ENCODE measurements around the gene ADAMTSL4.

ADAMTSL4 gene

GRCh38 chr1:150521196-150521968 lies 27.8 kb upstream of the ADAMTSL4 start:
- Mint-ChIP-seq H3K27ac (no peak overlapping the region), H3K4me3 (no peak overlapping the region), H3K27me3 (no peaks in the 10 kb centered on the region), H3K36me3 (ENCODE audit: low read depth) (no peaks in the 10 kb centered on the region), H3K4me1 (ENCODE audit: low read depth) (peaks cover 6% of the 10 kb centered on the region), H3K9me3 (no peaks in the 10 kb centered on the region)

GRCh38 chr1:150525348-150525747 lies 23.9 kb upstream of the ADAMTSL4 start:
- H3K9me3 Mint-ChIP-seq = no peaks in the 10 kb centered on the region
- no peaks in the 10 kb centered on the region for H3K36me3 Mint-ChIP-seq (ENCODE audit: low read depth)
- H3K27me3 Mint-ChIP-seq = no peaks in the 10 kb centered on the region
- H3K4me1 Mint-ChIP-seq (ENCODE audit: low read depth) = no peaks in the 10 kb centered on the region
- no peak overlapping the region for H3K27ac Mint-ChIP-seq
- no peak overlapping the region for H3K4me3 Mint-ChIP-seq

- Mint-ChIP-seq H3K9me3 (no peaks in the 10 kb centered on the region), H3K4me1 (ENCODE audit: low read depth) (no peaks in the 10 kb centered on the region), H3K4me3 (no peak overlapping the region), H3K27me3 (no peaks in the 10 kb centered on the region), H3K36me3 (ENCODE audit: low read depth) (no peaks in the 10 kb centered on the region), H3K27ac (no peak overlapping the region)
Measured at GRCh38 chr1:150528196-150528595, 21.0 kb upstream of the ADAMTSL4 start.

- Mint-ChIP-seq H3K27me3 (no peaks in the 10 kb centered on the region), H3K36me3 (ENCODE audit: low read depth) (no peaks in the 10 kb centered on the region), H3K4me1 (ENCODE audit: low read depth) (no peaks in the 10 kb centered on the region), H3K4me3 (no peak overlapping the region), H3K27ac (no peak overlapping the region), H3K9me3 (no peaks in the 10 kb centered on the region)
Measured at GRCh38 chr1:150529017-150529416, 20.2 kb upstream of the ADAMTSL4 start.

GRCh38 chr1:150530491-150531159 lies 18.6 kb upstream of the ADAMTSL4 start:
- no peaks in the 10 kb centered on the region for H3K9me3 Mint-ChIP-seq
- no peaks in the 10 kb centered on the region for H3K27me3 Mint-ChIP-seq
- H3K36me3 Mint-ChIP-seq (ENCODE audit: low read depth) = no peaks in the 10 kb centered on the region
- no peak overlapping the region for H3K27ac Mint-ChIP-seq
- H3K4me3 Mint-ChIP-seq = no peak overlapping the region
- H3K4me1 Mint-ChIP-seq (ENCODE audit: low read depth) = no peaks in the 10 kb centered on the region

- Mint-ChIP-seq H3K36me3 (ENCODE audit: low read depth) (no peaks in the 10 kb centered on the region), H3K27me3 (no peaks in the 10 kb centered on the region), H3K9me3 (no peaks in the 10 kb centered on the region), H3K4me1 (ENCODE audit: low read depth) (no peaks in the 10 kb centered on the region), H3K4me3 (no peak overlapping the region), H3K27ac (no peak overlapping the region)
Measured at GRCh38 chr1:150532860-150533259, 16.3 kb upstream of the ADAMTSL4 start.

GRCh38 chr1:150534002-150534401 lies 15.2 kb upstream of the ADAMTSL4 start:
- H3K9me3 Mint-ChIP-seq = no peaks in the 10 kb centered on the region
- no peaks in the 10 kb centered on the region for H3K27me3 Mint-ChIP-seq
- H3K4me3 Mint-ChIP-seq = no peak overlapping the region
- H3K4me1 Mint-ChIP-seq (ENCODE audit: low read depth) = no peaks in the 10 kb centered on the region
- no peak overlapping the region for H3K27ac Mint-ChIP-seq
- no peaks in the 10 kb centered on the region for H3K36me3 Mint-ChIP-seq (ENCODE audit: low read depth)

- Mint-ChIP-seq H3K27ac (no peak overlapping the region), H3K36me3 (ENCODE audit: low read depth) (no peaks in the 10 kb centered on the region), H3K27me3 (no peaks in the 10 kb centered on the region), H3K4me3 (no peak overlapping the region), H3K4me1 (ENCODE audit: low read depth) (no peaks in the 10 kb centered on the region), H3K9me3 (no peaks in the 10 kb centered on the region)
Measured at GRCh38 chr1:150535511-150536287, 13.5 kb upstream of the ADAMTSL4 start.

- no peak overlapping the region for H3K4me3 Mint-ChIP-seq
- H3K27me3 Mint-ChIP-seq = no peaks in the 10 kb centered on the region
- H3K27ac Mint-ChIP-seq = no peak overlapping the region
- no peaks in the 10 kb centered on the region for H3K36me3 Mint-ChIP-seq (ENCODE audit: low read depth)
- H3K4me1 Mint-ChIP-seq (ENCODE audit: low read depth) = no peaks in the 10 kb centered on the region
- H3K9me3 Mint-ChIP-seq = no peaks in the 10 kb centered on the region
Measured at GRCh38 chr1:150536836-150537731, 12.1 kb upstream of the ADAMTSL4 start.

- Mint-ChIP-seq H3K27me3 (no peaks in the 10 kb centered on the region), H3K9me3 (no peaks in the 10 kb centered on the region), H3K4me1 (ENCODE audit: low read depth) (no peaks in the 10 kb centered on the region), H3K4me3 (no peak overlapping the region), H3K27ac (no peak overlapping the region), H3K36me3 (ENCODE audit: low read depth) (no peaks in the 10 kb centered on the region)
Measured at GRCh38 chr1:150537732-150538684, 11.2 kb upstream of the ADAMTSL4 start.

- H3K27me3 Mint-ChIP-seq = peaks cover 12% of the 10 kb centered on the region
- H3K4me3 Mint-ChIP-seq = no peak overlapping the region
- no peaks in the 10 kb centered on the region for H3K9me3 Mint-ChIP-seq
- no peak overlapping the region for H3K27ac Mint-ChIP-seq
- no peaks in the 10 kb centered on the region for H3K36me3 Mint-ChIP-seq (ENCODE audit: low read depth)
- H3K4me1 Mint-ChIP-seq (ENCODE audit: low read depth) = peaks cover 8% of the 10 kb centered on the region
Measured at GRCh38 chr1:150543500-150544143, 5.6 kb upstream of the ADAMTSL4 start.

- H3K27ac Mint-ChIP-seq = no peak overlapping the region
- H3K27me3 Mint-ChIP-seq = peaks cover 12% of the 10 kb centered on the region
- H3K4me1 Mint-ChIP-seq (ENCODE audit: low read depth) = peaks cover 8% of the 10 kb centered on the region
- H3K4me3 Mint-ChIP-seq = no peak overlapping the region
- H3K9me3 Mint-ChIP-seq = no peaks in the 10 kb centered on the region
- no peaks in the 10 kb centered on the region for H3K36me3 Mint-ChIP-seq (ENCODE audit: low read depth)
Measured at GRCh38 chr1:150544204-150544603, 5.0 kb upstream of the ADAMTSL4 start.

GRCh38 chr1:150545486-150546032 lies 3.6 kb upstream of the ADAMTSL4 start:
- Mint-ChIP-seq H3K27me3 (peaks cover 20% of the 10 kb centered on the region), H3K4me3 (no peak overlapping the region), H3K9me3 (no peaks in the 10 kb centered on the region), H3K36me3 (ENCODE audit: low read depth) (no peaks in the 10 kb centered on the region), H3K4me1 (ENCODE audit: low read depth) (peaks cover 12% of the 10 kb centered on the region), H3K27ac (no peak overlapping the region)
